Measurements from ENCODE around the gene VPS26C.

Gene VPS26C

GRCh38 chr21:37264808-37265207, 2.3 kb downstream of the VPS26C start:
- no peak for DNase-seq (ENCODE audit: low read depth)

- DNase-seq (ENCODE audit: low read depth): no peak
These were observed 3.1 kb downstream of the VPS26C start for GRCh38 chr21:37263827-37264600.

- no peak for DNase-seq (ENCODE audit: low read depth)
These were observed 7.7 kb downstream of the VPS26C start for GRCh38 chr21:37259426-37259825.

GRCh38 chr21:37257967-37258877, 8.9 kb downstream of the VPS26C start:
- peak; percentile 47 for DNase-seq (ENCODE audit: low read depth)

GRCh38 chr21:37257511-37257966, 9.6 kb downstream of the VPS26C start:
- DNase-seq (ENCODE audit: low read depth): no peak

GRCh38 chr21:37253991-37254390, 13.1 kb downstream of the VPS26C start:
- DNase-seq (ENCODE audit: low read depth): no peak

- DNase-seq (ENCODE audit: low read depth): no peak
These were observed 15.9 kb downstream of the VPS26C start for GRCh38 chr21:37251294-37251634.

GRCh38 chr21:37249112-37249904, 17.8 kb downstream of the VPS26C start:
- DNase-seq (ENCODE audit: low read depth): no peak

- no peak for DNase-seq (ENCODE audit: low read depth)
These were observed 18.8 kb downstream of the VPS26C start for GRCh38 chr21:37248298-37248697.

- no peak for DNase-seq (ENCODE audit: low read depth)
These were observed 22.0 kb downstream of the VPS26C start for GRCh38 chr21:37245151-37245550.

GRCh38 chr21:37244501-37245095, 22.5 kb downstream of the VPS26C start:
- no peak for DNase-seq (ENCODE audit: low read depth)

- DNase-seq (ENCODE audit: low read depth): no peak
These were observed 23.2 kb downstream of the VPS26C start for GRCh38 chr21:37243961-37244360.

- DNase-seq (ENCODE audit: low read depth): no peak
These were observed 25.7 kb downstream of the VPS26C start for GRCh38 chr21:37241426-37241825.

- DNase-seq (ENCODE audit: low read depth): no peak
These were observed 26.2 kb downstream of the VPS26C start for GRCh38 chr21:37240978-37241377.

GRCh38 chr21:37237764-37238163, 29.4 kb downstream of the VPS26C start:
- no peak for DNase-seq (ENCODE audit: low read depth)

- DNase-seq (ENCODE audit: low read depth): no peak
These were observed 29.8 kb downstream of the VPS26C start for GRCh38 chr21:37237346-37237745.

GRCh38 chr21:37233551-37234146, 33.5 kb downstream of the VPS26C start:
- no peak for DNase-seq (ENCODE audit: low read depth)

- DNase-seq (ENCODE audit: low read depth): no peak
These were observed 34.7 kb downstream of the VPS26C start for GRCh38 chr21:37232274-37233018.

GRCh38 chr21:37231671-37232070, 35.5 kb downstream of the VPS26C start:
- no peak for DNase-seq (ENCODE audit: low read depth)

GRCh38 chr21:37231249-37231645, 35.9 kb downstream of the VPS26C start:
- DNase-seq (ENCODE audit: low read depth): no peak

Measured in stimulated activated CD8-positive, alpha-beta memory T cell treated with anti-CD3 and anti-CD28 coated beads, Interleukin-15, amount 100 ng/mL, for 24 hours (primary cell).